Measurements from ENCODE around the gene TMOD2.

The TMOD2 gene

GRCh38 chr15:51837792-51838251, 86.4 kb downstream of the TMOD2 start:
- H3K4me3 ChIP-seq (ENCODE audit: control insufficient read depth, low read depth, low read length), result no peak overlapping the region
- no peak for DNase-seq (ENCODE audit: low read depth)
- no peak for TF ChIP-seq CTCF (IDR thresholded peaks at IDR 0.05; ENCODE audit: control insufficient read depth, insufficient read depth, low read depth, low read length, missing control alignments)

GRCh38 chr15:51838270-51838669, 86.9 kb downstream of the TMOD2 start:
- TF ChIP-seq CTCF (IDR thresholded peaks at IDR 0.05; ENCODE audit: control insufficient read depth, insufficient read depth, low read depth, low read length, missing control alignments), result no peak
- no peak overlapping the region for H3K4me3 ChIP-seq (ENCODE audit: control insufficient read depth, low read depth, low read length)
- DNase-seq (ENCODE audit: low read depth), result no peak

GRCh38 chr15:51840692-51841091, 89.3 kb downstream of the TMOD2 start:
- DNase-seq (ENCODE audit: low read depth), result no peak
- TF ChIP-seq CTCF (IDR thresholded peaks at IDR 0.05; ENCODE audit: control insufficient read depth, insufficient read depth, low read depth, low read length, missing control alignments), result no peak
- H3K4me3 ChIP-seq (ENCODE audit: control insufficient read depth, low read depth, low read length), result no peak overlapping the region

GRCh38 chr15:51841406-51842040, 90.1 kb downstream of the TMOD2 start:
- no peak for TF ChIP-seq CTCF (IDR thresholded peaks at IDR 0.05; ENCODE audit: control insufficient read depth, insufficient read depth, low read depth, low read length, missing control alignments)
- no peak for DNase-seq (ENCODE audit: low read depth)
- no peak overlapping the region for H3K4me3 ChIP-seq (ENCODE audit: control insufficient read depth, low read depth, low read length)

GRCh38 chr15:51842265-51842664, 90.9 kb downstream of the TMOD2 start:
- H3K4me3 ChIP-seq (ENCODE audit: control insufficient read depth, low read depth, low read length), result no peak overlapping the region
- no peak for TF ChIP-seq CTCF (IDR thresholded peaks at IDR 0.05; ENCODE audit: control insufficient read depth, insufficient read depth, low read depth, low read length, missing control alignments)
- no peak for DNase-seq (ENCODE audit: low read depth)

GRCh38 chr15:51842852-51843737, 91.7 kb downstream of the TMOD2 start:
- DNase-seq (ENCODE audit: low read depth), result no peak
- TF ChIP-seq CTCF (IDR thresholded peaks at IDR 0.05; ENCODE audit: control insufficient read depth, insufficient read depth, low read depth, low read length, missing control alignments), result no peak
- no peak overlapping the region for H3K4me3 ChIP-seq (ENCODE audit: control insufficient read depth, low read depth, low read length)

Data from AG09309 (cell line).